Measurements from ENCODE around the gene FRRS1. TPM values are rescaled to one million over a fixed set of nuclear protein-coding genes. Genes with fewer than 3 reads are reported as not detected.
A peak's percentile ranks its signal among the peaks of the same experiment; 100 is the strongest.

Gene FRRS1
- total and polyA plus RNA-seq, 10 of the 15 experiments (the other 5 are each of a cell fraction or from before 2014, with no cell fraction given) = 0.13 to 18.9 (median 8.0) TPM

- TF ChIP-seq E2F4 (IDR thresholded peaks at IDR 0.05; ENCODE audit: low read depth, low read length) (no peak), ZNF207 (IDR thresholded peaks at IDR 0.05; ENCODE audit: borderline replicate concordance) (no peak), CHD1 (IDR thresholded peaks at IDR 0.05; ENCODE audit: low read depth, low read length) (no peak), SPI1 (IDR thresholded peaks at IDR 0.05; ENCODE audit: borderline replicate concordance, insufficient read depth, low read depth, low read length) (peak; percentile 5; the same call in 1 of the 2 replicates), PAX8 (IDR thresholded peaks at IDR 0.05) (no peak), TCF7 (IDR thresholded peaks at IDR 0.05; ENCODE audit: borderline replicate concordance) (no peak), POU2F2 (IDR thresholded peaks at IDR 0.05; ENCODE audit: borderline replicate concordance, low read depth, low read length) (0 out of 3 replicates have a peak, but pooled peaks have one; percentile 18), BCLAF1 (IDR thresholded peaks at IDR 0.05) (no peak), FOXM1 (IDR thresholded peaks at IDR 0.05; ENCODE audit: low read depth, low read length) (0 out of 2 replicates have a peak, but pooled peaks have one; percentile 32), YY1 (IDR thresholded peaks at IDR 0.05; ENCODE audit: low read depth, low read length) (no peak), HCFC1 (IDR thresholded peaks at IDR 0.05; ENCODE audit: low read length) (no peak), CHD2 (IDR thresholded peaks at IDR 0.05; ENCODE audit: borderline replicate concordance, low read depth, low read length) (no peak), SP1 (IDR thresholded peaks at IDR 0.05; ENCODE audit: low read depth, low read length) (no peak), ELK1 (IDR thresholded peaks at IDR 0.05; ENCODE audit: low read depth, low read length) (peak; percentile 86; the same call in 1 of the 2 replicates), IKZF2 (IDR thresholded peaks at IDR 0.05) (peak in 1 of 2 experiments; percentile 50; a peak in 1 of 4 replicates), ZNF217 (IDR thresholded peaks at IDR 0.05) (no peak), CBFB (IDR thresholded peaks at IDR 0.05; ENCODE audit: low read depth) (no peak), CTCF (IDR thresholded peaks at IDR 0.05 in 2 of 3, conservative IDR thresholded peaks at IDR 0.05 in 1 of 3; ENCODE audit: control insufficient read depth in 2 of 3, extremely low read depth in 1 of 3, insufficient read depth in 1 of 3, low read depth in 3 of 3, low read length in 3 of 3) (peak in 2 of 3 experiments; percentile 5 to 19; a peak in 2 of 6 replicates), NFYA (IDR thresholded peaks at IDR 0.05; ENCODE audit: borderline replicate concordance, low read depth, low read length) (no peak), ATF3 (IDR thresholded peaks at IDR 0.05; ENCODE audit: borderline replicate concordance, extremely low read depth, low read depth, low read length) (no peak), CEBPB (IDR thresholded peaks at IDR 0.05; ENCODE audit: borderline replicate concordance in 1 of 2, low read depth in 2 of 2, low read length in 2 of 2) (no peak)
These were observed at the start of gene FRRS1 (continued) for GRCh38 chr1:99766378-99766800.
